GM18526 (cell line): ENCODE data around the gene JAK1.

Source experiments
- POLR2A ChIP-seq: IDR thresholded peaks from 3 replicates; pipeline ENCODE4 v1.6.1; 2011; ENCODE audit not compliant: insufficient read length; ENCODE audit errors: extremely low read depth

JAK1 gene

DNA sequence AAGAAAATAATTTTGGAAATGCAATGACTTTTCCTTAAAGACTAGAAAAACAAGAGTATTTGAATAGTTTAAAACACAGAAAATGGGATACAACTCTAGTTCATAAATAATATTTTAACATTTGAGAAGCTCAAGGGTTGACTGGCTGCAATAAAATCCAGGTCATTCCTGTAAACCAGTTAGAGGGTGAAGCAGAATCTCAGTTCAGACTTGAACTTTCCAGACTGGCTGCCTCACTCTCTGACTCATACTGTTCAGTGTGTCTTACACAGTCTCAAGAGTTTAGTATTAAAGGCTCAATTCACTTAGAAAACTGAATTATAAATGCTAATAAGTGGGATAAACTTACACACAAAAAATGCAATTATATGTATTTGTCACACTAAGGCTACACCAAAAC is 131.6 kb downstream of the JAK1 start:
- TF ChIP-seq POLR2A, result no peak

DNA sequence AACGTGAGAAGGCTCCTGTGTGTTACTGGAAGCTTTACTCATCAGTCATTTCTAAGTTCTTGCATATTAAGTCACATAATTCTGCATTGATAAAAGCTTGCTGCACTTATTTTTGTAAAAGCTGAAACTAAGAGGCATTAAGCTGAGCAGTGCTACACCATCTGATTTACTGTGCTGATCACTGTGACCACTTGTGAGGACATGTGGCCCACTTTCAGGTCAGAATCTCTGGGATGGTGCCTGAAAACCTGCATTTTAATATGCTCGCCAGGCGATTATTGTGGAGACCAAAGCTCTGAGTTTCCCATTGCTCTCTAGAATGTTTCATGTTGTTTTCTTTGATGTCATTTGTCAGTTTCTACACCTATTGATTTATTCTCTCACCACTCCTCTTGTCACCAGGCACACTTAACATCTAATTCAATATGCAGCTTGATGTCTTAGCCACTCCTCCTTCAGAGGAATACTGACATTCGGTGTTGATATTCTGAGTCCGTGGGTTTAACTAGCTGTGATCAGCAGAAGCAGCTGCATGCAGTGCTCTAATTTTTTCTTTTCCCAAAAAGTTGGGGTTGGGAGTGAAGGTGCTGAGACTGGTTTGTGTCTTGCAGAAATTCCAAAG is 136.2 kb downstream of the JAK1 start:
- TF ChIP-seq POLR2A, result no peak

DNA sequence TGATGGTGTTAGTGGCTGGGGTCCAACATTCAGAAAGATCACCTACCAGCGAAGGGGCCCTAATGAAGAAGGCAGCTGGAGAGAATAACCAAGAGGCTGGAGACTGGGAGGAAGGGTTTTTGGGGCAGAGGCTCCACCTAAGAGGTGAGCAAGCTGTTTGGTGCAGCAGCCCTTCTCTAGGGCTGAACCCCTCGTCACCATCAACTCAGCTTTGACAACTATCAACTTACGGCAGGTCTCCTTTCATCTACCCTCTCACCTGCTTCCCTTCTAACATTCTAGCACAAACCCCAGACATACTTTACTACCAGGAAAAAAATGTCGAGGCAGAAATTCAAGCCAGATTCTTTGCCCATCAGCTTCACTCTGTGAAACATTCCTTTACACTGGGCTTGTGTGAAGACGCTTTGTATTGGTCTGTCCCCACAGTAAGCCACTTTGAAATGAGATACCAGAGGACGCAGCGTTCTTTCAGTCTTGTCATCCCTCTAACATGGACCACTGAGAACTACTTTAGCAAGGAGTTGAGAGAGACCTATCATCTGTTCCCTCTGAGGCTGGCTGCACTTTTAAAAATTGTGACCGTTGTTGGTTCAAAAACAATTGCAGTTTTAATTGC is 136.8 kb downstream of the JAK1 start:
- TF ChIP-seq POLR2A, result no peak

DNA sequence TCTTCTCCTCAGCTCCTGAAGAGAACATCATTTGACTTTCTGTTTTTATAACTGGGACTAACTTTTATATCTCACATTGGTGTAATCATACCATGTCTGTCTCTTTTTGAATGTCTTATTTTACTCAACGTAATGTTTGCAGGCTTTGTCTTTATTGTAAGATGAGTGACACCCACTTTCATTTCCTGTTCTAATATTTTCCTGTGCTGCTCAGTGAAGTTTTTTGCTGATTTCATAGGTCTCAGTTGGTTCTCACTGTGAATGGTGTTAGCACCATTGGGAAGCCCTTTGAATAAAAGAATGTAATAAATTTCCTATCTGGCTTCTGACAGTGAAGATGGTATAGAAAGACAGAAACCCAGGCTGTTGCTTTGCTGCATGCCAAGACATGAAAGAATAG is 137.5 kb downstream of the JAK1 start:
- no peak for TF ChIP-seq POLR2A

DNA sequence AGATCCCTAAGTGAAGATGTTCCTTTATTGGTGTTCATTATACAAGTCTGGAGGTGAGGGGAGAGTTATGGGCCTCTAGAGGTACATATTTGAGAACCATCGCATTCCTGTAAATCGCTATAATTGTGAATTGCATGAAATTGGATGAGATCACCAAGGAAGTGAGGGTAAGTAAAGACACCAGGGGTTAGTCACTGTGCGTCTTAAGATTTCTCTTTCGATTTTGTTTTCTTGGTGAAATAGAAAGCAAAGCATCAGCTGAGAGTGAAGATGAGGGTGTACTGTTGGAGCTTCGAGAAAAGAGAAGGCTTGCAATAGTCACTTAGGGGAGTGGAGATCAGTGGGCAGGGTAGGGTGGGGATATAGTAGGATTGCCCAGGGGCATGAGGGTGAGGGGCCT is 139.4 kb downstream of the JAK1 start:
- no peak for TF ChIP-seq POLR2A

DNA sequence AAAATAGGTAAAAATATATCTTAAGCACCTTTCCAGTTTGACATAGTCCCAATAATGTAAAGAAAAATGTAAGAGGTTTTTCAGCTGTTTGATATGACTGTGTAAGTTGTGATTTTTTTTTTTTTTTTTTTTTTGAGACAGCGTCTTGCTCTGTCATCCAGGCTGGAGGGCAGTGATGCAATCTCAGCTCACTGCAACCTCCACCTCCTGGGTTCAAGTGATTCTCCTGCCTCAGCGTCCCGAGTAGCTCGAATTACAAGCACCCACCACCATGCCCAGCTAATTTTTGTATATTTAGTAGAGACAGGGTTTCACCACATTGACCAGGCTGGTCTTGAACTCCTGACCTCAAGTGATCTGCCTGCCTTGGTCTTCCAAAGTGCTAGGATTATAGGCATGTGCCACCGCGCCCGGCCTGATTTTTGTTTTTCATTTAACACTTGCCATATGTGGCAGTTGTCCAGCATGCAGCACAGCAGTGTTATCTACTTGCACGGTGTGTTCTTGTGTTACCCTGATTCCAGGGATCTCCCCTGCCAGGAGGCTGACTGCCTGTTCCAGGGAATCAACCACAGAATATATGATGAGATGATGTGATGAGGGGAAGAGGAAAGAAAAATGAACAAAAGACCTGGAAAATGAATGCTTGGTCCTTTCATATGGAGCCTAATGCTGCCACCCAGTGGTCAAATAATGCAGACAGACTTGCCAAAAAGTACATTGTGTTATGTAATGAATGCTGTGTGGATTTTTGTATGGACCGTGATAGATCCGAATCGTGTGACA is 142.5 kb downstream of the JAK1 start:
- TF ChIP-seq POLR2A, result no peak

DNA sequence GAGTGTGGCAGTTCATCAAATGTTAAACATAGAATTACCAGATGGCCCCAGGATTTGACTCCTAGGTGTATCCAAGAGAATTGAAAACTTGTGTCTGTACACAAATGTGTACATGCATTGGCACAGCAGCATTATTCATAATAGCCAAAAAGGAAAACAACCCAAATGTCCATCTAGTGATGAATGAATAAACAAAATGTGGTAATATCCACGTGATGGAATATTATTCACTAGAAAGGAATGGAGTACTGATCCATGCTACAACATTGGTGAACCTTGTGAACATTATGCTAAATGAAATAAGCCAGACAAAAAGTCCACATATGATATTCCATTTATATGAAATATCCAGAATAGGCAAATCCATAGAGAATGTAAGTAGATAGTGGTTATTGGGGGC is 143.7 kb downstream of the JAK1 start:
- no peak for TF ChIP-seq POLR2A

DNA sequence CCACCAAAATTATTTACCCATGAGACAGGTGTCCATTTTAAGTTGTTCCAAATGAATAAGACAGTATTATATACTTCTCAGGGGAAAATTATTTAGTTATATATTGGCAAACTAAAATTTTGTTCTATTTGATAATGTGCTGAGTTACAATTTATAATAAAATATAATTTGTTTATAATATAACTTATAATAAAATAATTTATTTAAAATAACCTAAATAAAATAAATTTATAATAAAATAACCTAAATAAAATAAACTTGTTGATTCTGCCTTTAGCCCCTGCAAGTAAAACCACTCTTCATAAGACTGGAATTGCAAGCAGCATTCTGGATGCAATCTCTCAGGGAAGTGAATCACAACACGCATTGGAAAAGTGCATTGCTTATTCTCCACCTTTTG is 151.9 kb downstream of the JAK1 start:
- no peak for TF ChIP-seq POLR2A

DNA sequence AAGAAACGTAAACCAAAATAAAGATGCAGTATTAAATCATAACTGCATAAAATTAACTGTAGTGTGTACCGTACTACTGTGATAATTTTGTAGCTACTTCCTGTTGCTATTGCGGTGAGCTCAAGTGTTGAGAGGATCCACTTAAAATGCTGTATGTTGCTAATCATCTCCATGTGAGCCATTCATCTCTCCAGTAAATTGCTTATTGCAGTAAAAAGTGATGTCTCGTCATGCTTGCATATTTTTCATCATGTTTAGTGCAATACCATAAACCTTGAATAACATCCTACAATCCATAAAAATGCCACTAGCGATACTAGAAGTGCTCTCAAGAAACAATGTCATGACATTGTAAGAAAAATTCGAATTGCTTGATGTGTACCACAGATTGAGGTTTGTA is 155.2 kb downstream of the JAK1 start:
- no peak for TF ChIP-seq POLR2A

DNA sequence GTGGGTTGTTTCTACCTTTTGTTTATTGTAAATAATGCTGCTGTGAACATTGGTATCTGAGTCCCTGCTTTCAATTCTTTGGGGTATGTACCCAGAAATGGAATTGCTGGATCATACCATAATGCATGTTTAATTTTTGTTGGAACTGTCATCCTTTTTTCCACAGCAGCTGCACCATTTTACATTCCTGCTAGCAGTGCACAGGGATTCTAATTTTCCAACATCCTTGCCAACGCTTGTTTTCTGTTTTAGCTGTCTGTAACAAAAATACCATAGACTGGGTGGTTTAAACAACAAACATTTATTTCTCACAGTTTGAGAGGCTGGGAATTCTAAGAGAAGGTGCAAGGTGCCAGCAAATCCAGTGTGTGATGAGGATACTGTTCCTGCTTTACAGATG is 156.3 kb downstream of the JAK1 start:
- TF ChIP-seq POLR2A, result no peak

DNA sequence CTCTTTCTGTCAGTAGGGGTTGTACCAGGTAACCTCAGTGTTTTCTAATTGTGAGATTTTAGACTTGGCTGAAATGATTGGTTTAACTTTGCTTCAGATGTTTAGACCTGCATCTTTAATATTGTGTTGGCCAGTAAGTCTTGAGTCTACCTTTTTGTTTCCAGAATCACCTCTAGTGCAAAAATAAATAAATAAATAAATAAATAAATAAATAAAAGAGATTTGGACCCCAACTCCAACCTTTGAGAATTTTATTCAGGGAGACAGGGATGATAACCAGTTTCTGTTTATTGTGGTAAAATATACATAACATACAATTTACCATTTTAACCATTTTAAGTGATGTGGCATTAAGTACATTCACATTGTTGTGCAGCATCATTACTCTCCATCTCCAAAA is 157.0 kb downstream of the JAK1 start:
- TF ChIP-seq POLR2A, result no peak

DNA sequence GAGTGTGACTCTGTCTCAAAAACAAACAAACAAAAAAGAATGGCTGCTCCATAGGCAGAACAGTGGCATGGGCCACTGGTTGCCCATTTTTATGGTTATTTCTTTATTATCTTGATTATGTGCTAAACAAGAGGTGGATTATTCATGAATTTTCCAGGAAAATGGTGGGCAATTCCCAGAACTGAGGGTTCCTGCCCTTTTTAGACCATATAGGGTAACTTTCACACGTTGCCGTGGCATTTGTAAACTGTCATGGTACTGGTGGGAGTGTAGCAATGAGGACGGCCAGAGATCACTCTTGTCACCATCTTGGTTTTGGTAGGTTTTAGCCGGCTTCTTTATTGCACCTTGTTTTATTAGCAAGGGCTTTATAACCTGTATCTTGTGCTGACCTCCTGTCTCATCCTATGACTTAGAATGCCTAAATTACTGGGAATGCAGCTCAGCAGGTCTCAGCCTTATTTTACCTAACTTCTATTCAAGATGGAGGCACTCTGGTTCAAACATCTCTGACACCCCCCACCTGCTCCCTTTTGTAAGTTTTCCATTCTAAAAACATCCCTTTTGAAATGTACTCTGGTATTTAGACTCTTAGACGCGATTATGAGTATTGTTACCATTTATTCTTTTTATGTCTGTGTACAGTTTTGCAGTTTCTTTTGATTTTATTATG is 164.4 kb downstream of the JAK1 start:
- TF ChIP-seq POLR2A, result no peak

DNA sequence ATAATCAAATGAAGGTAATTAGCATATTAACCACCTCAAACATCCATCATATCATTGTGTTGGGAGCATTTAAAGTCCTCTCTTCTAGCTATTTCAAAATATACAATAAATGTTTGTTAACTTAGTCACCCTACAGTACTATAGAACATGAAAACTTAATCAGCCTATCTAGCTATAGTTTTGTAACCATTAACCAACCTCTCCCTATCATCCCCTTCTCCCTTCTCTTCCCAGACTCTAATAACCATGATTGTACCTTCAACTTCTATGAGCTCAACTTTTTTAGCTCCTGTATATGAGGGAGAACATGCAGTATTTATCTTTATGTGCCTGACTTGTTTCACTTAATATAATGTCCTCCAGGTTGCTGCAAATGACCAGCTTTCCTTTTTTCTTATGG is 167.5 kb downstream of the JAK1 start:
- no peak for TF ChIP-seq POLR2A

DNA sequence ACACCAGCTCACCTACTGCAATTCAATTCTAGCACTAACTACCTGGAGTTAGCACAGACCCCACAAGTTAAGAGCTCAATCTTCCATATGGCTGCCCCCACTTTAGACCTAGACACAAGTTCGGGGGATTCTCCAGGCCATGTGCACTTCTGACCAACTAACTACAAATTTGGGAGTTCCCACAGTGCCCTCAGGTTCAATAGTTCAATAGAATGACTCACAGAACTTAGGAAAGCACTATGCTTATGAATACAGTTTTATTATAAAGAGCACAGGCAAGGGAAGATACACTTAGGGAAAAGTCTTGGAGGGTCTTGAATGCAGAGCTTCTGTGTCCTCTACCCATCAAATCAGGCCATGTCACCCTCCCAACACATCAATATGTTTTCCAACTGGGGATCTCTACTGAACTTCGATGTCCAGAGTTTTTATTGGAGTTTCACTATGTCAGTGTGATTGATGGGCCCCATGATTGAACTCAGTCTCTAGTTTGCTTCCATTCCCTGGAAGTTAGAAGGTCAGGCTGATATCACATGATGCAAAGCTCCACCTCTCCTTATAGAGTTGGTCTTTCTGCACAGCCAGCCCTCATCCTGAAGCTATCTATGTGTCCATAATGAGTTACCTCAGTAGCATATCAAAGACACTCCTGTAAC is 175.4 kb downstream of the JAK1 start:
- no peak for TF ChIP-seq POLR2A
